Stimulated activated naive CD8-positive, alpha-beta T cell treated with anti-CD3 and anti-CD28 coated beads, Interleukin-15, Interleukin-2, amounts not matched to agents 100 ng/mL and 50 ng/mL, for 24 hours (primary cell): Measurements from ENCODE around the gene COL6A3.

Experiments
- H3K27ac Mint-ChIP-seq: one replicate; pipeline ENCODE4 v1.8.0; 2021; ENCODE audit warnings: mild to moderate bottlenecking, mixed read lengths
- H3K27me3 Mint-ChIP-seq: one replicate; pipeline ENCODE4 v1.8.0; 2021; ENCODE audit warnings: mixed read lengths
- H3K36me3 Mint-ChIP-seq: one replicate; pipeline ENCODE4 v1.8.0; 2021; ENCODE audit warnings: low read depth, mixed read lengths
- H3K4me1 Mint-ChIP-seq: one replicate; pipeline ENCODE4 v1.8.0; 2021; ENCODE audit warnings: low read depth, mixed read lengths
- H3K4me3 Mint-ChIP-seq: one replicate; pipeline ENCODE4 v1.8.0; 2021; ENCODE audit warnings: mild to moderate bottlenecking, mixed read lengths
- H3K9me3 Mint-ChIP-seq: one replicate; pipeline ENCODE4 v1.8.0; 2021; ENCODE audit warnings: mixed read lengths

Gene COL6A3

GRCh38 chr2:237287872-237288271, 126.1 kb downstream of the COL6A3 start:
- Mint-ChIP-seq H3K27ac (no peak overlapping the region), H3K9me3 (no peaks in the 10 kb centered on the region), H3K36me3 (no peaks in the 10 kb centered on the region), H3K27me3 (peaks cover 49% of the 10 kb centered on the region), H3K4me3 (no peak overlapping the region), H3K4me1 (peaks cover 10% of the 10 kb centered on the region)

GRCh38 chr2:237283131-237283928, 130.6 kb downstream of the COL6A3 start:
- Mint-ChIP-seq H3K36me3 (no peaks in the 10 kb centered on the region), H3K4me1 (no peaks in the 10 kb centered on the region), H3K27ac (no peak overlapping the region), H3K9me3 (no peaks in the 10 kb centered on the region), H3K4me3 (no peak overlapping the region), H3K27me3 (peaks cover 19% of the 10 kb centered on the region)

DNA sequence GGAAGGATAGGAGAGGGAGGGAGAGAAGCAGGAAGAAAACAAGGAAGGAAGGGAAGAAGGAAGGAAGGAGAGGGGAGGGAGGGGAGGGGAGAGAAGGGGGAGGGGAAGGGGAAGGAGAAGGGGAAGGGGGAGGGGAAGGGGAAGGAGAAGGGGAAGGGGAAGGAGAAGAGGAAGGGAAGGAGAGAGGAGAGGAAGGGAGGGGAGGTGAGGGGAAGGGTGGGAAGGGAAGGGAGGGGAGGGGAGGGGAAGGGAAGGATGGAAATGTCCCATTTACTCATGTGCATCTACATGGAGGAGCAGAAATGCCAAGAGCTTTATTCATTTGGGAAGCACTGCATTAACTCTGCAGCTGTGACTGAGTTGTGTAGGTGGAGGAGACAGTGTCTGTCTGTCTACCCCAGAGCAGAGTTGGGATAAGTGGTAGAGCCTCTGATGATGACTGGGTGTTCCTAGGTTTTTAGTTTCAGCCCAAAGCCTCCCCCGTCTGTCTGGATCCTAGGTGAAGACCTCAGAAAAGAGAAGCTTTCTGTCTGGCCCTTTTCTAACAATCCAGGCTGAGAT, 131.3 kb downstream of the COL6A3 start:
- Mint-ChIP-seq H3K27ac (no peak overlapping the region), H3K4me3 (no peak overlapping the region), H3K36me3 (no peaks in the 10 kb centered on the region), H3K27me3 (peaks cover 16% of the 10 kb centered on the region), H3K9me3 (no peaks in the 10 kb centered on the region), H3K4me1 (no peaks in the 10 kb centered on the region)

DNA sequence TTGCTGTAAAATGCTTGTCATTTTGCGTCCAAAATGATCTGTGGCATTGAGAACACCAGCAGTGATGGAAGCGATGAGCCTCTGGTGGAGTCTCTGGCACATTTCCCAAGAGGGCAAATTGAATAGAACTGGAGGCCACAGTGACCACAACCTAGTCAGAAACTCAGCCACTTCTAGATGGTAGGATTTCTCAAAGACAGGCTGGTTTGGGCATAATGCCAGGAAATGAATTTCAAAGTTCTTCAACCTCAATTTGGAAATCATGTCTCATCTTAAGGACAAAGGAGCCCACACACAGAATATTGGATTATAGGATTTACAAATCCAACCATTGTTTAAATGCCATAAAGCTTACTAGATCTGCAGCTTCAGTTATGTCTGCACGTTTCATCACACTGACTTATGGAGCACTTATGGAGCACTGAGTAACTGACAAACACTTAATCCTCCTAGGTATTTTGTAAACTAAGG, 132.1 kb downstream of the COL6A3 start:
- Mint-ChIP-seq H3K27ac (no peak overlapping the region), H3K4me1 (no peaks in the 10 kb centered on the region), H3K27me3 (peaks cover 16% of the 10 kb centered on the region), H3K4me3 (no peak overlapping the region), H3K36me3 (no peaks in the 10 kb centered on the region), H3K9me3 (no peaks in the 10 kb centered on the region)

GRCh38 chr2:237280939-237281338, 133.0 kb downstream of the COL6A3 start:
- no peaks in the 10 kb centered on the region for H3K4me1 Mint-ChIP-seq
- peaks cover 19% of the 10 kb centered on the region for H3K27me3 Mint-ChIP-seq
- no peaks in the 10 kb centered on the region for H3K36me3 Mint-ChIP-seq
- H3K9me3 Mint-ChIP-seq, result no peaks in the 10 kb centered on the region
- no peak overlapping the region for H3K4me3 Mint-ChIP-seq
- no peak overlapping the region for H3K27ac Mint-ChIP-seq

DNA sequence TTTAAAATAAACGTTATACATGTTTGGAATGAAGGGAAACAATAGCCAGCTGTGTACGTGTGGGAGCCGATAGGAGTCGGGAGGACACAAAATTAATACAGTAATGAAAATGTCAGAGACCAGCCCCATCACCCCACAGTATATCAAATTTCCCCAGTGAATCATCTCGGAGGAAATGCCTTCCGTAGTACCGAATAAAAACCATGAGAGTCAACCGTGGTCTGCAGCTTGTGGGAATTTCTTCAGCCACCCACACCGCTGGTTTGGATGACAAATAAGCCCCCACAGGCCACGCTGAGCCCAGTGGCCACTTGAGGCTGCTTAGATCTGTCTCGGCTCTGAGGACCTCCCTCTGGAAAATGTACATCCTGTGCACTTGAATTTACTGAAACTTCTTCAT, 133.7 kb downstream of the COL6A3 start:
- Mint-ChIP-seq H3K9me3 (no peaks in the 10 kb centered on the region), H3K36me3 (no peaks in the 10 kb centered on the region), H3K4me1 (no peaks in the 10 kb centered on the region), H3K4me3 (no peak overlapping the region), H3K27ac (no peak overlapping the region), H3K27me3 (peaks cover 19% of the 10 kb centered on the region)

- H3K27me3 Mint-ChIP-seq, result peaks cover 19% of the 10 kb centered on the region
Measured at GRCh38 chr2:237279012-237279768, 134.8 kb downstream of the COL6A3 start.

GRCh38 chr2:237278568-237278967, 135.4 kb downstream of the COL6A3 start:
- peaks cover 19% of the 10 kb centered on the region for H3K27me3 Mint-ChIP-seq
- H3K27ac Mint-ChIP-seq, result no peak overlapping the region
- no peaks in the 10 kb centered on the region for H3K9me3 Mint-ChIP-seq
- no peaks in the 10 kb centered on the region for H3K36me3 Mint-ChIP-seq
- no peak overlapping the region for H3K4me3 Mint-ChIP-seq
- H3K4me1 Mint-ChIP-seq, result no peaks in the 10 kb centered on the region

More at GRCh38 chr2:237279012-237279768, 134.8 kb downstream of the COL6A3 start:
- H3K9me3 Mint-ChIP-seq, result no peaks in the 10 kb centered on the region
- H3K27ac Mint-ChIP-seq, result no peak overlapping the region
- no peaks in the 10 kb centered on the region for H3K4me1 Mint-ChIP-seq
- no peaks in the 10 kb centered on the region for H3K36me3 Mint-ChIP-seq
- no peak overlapping the region for H3K4me3 Mint-ChIP-seq

DNA sequence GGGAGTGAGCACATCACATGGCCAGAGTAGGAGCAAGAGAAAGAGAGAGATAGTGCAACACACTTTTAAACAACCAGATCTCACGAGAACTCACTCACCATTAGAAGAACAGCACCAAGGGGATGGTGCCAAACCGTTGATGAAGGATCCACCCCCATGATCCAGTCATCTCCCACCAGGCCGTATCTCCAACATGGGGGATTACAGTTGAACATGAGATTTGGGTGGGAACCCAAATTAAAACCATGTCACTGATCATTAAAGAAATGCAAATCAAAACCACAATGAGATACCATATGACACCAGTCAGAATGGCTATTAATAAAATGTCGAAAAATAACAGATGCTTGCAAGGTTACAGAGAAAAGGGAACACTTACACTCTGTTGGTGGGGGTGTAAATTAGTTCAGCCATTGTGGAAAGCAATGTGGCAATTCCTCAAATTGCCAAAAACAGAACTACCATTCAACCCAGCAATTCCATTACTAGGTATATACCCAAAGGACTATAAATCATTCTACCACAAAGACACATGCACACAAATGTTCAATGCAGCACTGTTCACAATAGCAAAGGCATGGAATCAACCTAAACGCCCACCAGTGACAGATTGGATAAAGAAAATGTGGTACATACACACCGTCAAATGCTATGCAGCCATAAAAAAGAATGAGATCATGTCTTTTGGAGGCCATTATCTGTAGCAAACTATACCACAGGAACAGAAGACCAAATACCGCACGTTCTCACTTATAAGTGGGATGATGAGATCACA, 137.1 kb downstream of the COL6A3 start:
- H3K9me3 Mint-ChIP-seq, result no peaks in the 10 kb centered on the region
- H3K4me1 Mint-ChIP-seq, result no peaks in the 10 kb centered on the region
- no peak overlapping the region for H3K4me3 Mint-ChIP-seq
- peaks cover 15% of the 10 kb centered on the region for H3K27me3 Mint-ChIP-seq
- no peaks in the 10 kb centered on the region for H3K36me3 Mint-ChIP-seq
- no peak overlapping the region for H3K27ac Mint-ChIP-seq
